Gastrocnemius medialis (tissue), 4 donors: Measurements from ENCODE around the gene FBXW7.

Experiments used
- POLR2A ChIP-seq, 2 donors: fragments of 450-650 bp; IDR thresholded peaks; one replicate each; pipeline ENCODE4 v1.6.1; 2017; ENCODE audit warnings: antibody characterized with exemption in 2 of 2, mild to moderate bottlenecking in 2 of 2, moderate library complexity in 2 of 2
- TF ChIP-seq, protein P1 (sequence below), 5 experiments: fragments of 450-650 bp in 3 of 5; fragments of 200-600 bp in 2 of 5; sonication (generic) in 2 of 5; IDR thresholded peaks in 4 of 5; conservative IDR thresholded peaks in 1 of 5; 1 replicate in 4 of 5; 2 replicates in 1 of 5; pipeline ENCODE4 v1.5.1; 2016 to 2019; ENCODE audit warnings: antibody characterized with exemption in 5 of 5, mild to moderate bottlenecking in 3 of 5, moderate library complexity in 3 of 5

DNA sequence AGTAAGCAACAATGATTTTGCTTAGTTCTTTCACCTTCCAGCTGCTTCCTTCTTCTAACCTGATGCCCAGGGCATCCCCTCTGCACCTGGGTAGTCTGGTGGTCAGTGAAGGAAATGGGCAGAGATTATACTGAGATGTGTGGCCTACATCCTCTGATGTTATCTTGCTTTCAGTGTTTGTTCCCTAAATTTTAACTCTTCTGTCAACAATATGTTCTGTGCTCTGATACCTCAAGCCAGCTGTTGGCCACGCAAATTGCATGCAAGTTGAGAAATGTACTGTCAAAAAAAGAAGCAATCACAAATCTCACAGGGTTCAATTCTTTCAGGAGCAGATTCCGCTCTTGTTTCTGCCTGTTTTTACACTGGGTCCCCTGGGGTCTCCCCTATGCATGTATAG lies 73.8 kb downstream of the FBXW7 start:
- TF ChIP-seq, protein P1, sequence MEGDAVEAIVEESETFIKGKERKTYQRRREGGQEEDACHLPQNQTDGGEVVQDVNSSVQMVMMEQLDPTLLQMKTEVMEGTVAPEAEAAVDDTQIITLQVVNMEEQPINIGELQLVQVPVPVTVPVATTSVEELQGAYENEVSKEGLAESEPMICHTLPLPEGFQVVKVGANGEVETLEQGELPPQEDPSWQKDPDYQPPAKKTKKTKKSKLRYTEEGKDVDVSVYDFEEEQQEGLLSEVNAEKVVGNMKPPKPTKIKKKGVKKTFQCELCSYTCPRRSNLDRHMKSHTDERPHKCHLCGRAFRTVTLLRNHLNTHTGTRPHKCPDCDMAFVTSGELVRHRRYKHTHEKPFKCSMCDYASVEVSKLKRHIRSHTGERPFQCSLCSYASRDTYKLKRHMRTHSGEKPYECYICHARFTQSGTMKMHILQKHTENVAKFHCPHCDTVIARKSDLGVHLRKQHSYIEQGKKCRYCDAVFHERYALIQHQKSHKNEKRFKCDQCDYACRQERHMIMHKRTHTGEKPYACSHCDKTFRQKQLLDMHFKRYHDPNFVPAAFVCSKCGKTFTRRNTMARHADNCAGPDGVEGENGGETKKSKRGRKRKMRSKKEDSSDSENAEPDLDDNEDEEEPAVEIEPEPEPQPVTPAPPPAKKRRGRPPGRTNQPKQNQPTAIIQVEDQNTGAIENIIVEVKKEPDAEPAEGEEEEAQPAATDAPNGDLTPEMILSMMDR (IDR thresholded peaks at IDR 0.05 in 4 of 5, conservative IDR thresholded peaks at IDR 0.05 in 1 of 5) = no peak
- TF ChIP-seq POLR2A (IDR thresholded peaks at IDR 0.05) = no peak
